ENCODE measurements around the gene C14orf132.
A peak's percentile ranks its signal among the peaks of the same experiment; 100 is the strongest.

C14orf132 gene

GRCh38 chr14:96096639-96097610 is 57.8 kb downstream of the C14orf132 start:
- H4K20me1 ChIP-seq (ENCODE audit: insufficient read depth), result no peaks in the 10 kb centered on the region
- no peak overlapping the region for H3K4me3 ChIP-seq (IDR thresholded peaks at IDR 0.05; ENCODE audit: insufficient read depth, low read depth, low read length)
- no peak overlapping the region for H3K4me2 ChIP-seq
- no peak overlapping the region for H3K9ac ChIP-seq
- no peaks in the 10 kb centered on the region for H3K4me1 ChIP-seq (ENCODE audit: low read depth, poor library complexity, severe bottlenecking)
- H3K79me2 ChIP-seq (ENCODE audit: insufficient read depth, low read depth), result no peaks in the 10 kb centered on the region
- H3K27me3 ChIP-seq (ENCODE audit: insufficient read depth, low read depth), result no peaks in the 10 kb centered on the region
- no peak overlapping the region for H3K27ac ChIP-seq
- H2AFZ ChIP-seq (ENCODE audit: low read depth), result no peak overlapping the region
- no peaks in the 10 kb centered on the region for H3K36me3 ChIP-seq (ENCODE audit: insufficient read depth)
- TF ChIP-seq CTCF (conservative IDR thresholded peaks at IDR 0.05; ENCODE audit: low read depth, low read length), result no peak

GRCh38 chr14:96097752-96098151 is 58.6 kb downstream of the C14orf132 start:
- no peaks in the 10 kb centered on the region for H3K79me2 ChIP-seq (ENCODE audit: insufficient read depth, low read depth)
- H4K20me1 ChIP-seq (ENCODE audit: insufficient read depth), result no peaks in the 10 kb centered on the region
- no peak overlapping the region for H3K4me3 ChIP-seq (IDR thresholded peaks at IDR 0.05; ENCODE audit: insufficient read depth, low read depth, low read length)
- no peaks in the 10 kb centered on the region for H3K36me3 ChIP-seq (ENCODE audit: insufficient read depth)
- no peaks in the 10 kb centered on the region for H3K4me1 ChIP-seq (ENCODE audit: low read depth, poor library complexity, severe bottlenecking)
- no peak overlapping the region for H3K4me2 ChIP-seq
- H3K27me3 ChIP-seq (ENCODE audit: insufficient read depth, low read depth), result no peaks in the 10 kb centered on the region
- H3K27ac ChIP-seq, result no peak overlapping the region
- no peak for TF ChIP-seq CTCF (conservative IDR thresholded peaks at IDR 0.05; ENCODE audit: low read depth, low read length)
- no peak overlapping the region for H2AFZ ChIP-seq (ENCODE audit: low read depth)
- no peak overlapping the region for H3K9ac ChIP-seq

- no peaks in the 10 kb centered on the region for H3K27me3 ChIP-seq (ENCODE audit: insufficient read depth, low read depth)
- no peak overlapping the region for H3K4me2 ChIP-seq
- no peaks in the 10 kb centered on the region for H4K20me1 ChIP-seq (ENCODE audit: insufficient read depth)
- no peaks in the 10 kb centered on the region for H3K36me3 ChIP-seq (ENCODE audit: insufficient read depth)
- H2AFZ ChIP-seq (ENCODE audit: low read depth), result no peak overlapping the region
- H3K4me1 ChIP-seq (ENCODE audit: low read depth, poor library complexity, severe bottlenecking), result no peaks in the 10 kb centered on the region
- H3K27ac ChIP-seq, result no peak overlapping the region
- peak; percentile 64; the same call in 1 of the 2 replicates for TF ChIP-seq CTCF (conservative IDR thresholded peaks at IDR 0.05; ENCODE audit: low read depth, low read length)
- H3K79me2 ChIP-seq (ENCODE audit: insufficient read depth, low read depth), result no peaks in the 10 kb centered on the region
- no peak overlapping the region for H3K4me3 ChIP-seq (IDR thresholded peaks at IDR 0.05; ENCODE audit: insufficient read depth, low read depth, low read length)
- H3K9ac ChIP-seq, result no peak overlapping the region
Measured at GRCh38 chr14:96098309-96098998, 59.3 kb downstream of the C14orf132 start.

GRCh38 chr14:96098999-96099335 is 59.8 kb downstream of the C14orf132 start:
- Histone ChIP-seq H2AFZ (ENCODE audit: low read depth) (no peak overlapping the region), H3K4me3 (IDR thresholded peaks at IDR 0.05; ENCODE audit: insufficient read depth, low read depth, low read length) (no peak overlapping the region), H3K27ac (no peak overlapping the region), H3K9ac (no peak overlapping the region), H3K27me3 (ENCODE audit: insufficient read depth, low read depth) (no peaks in the 10 kb centered on the region), H3K36me3 (ENCODE audit: insufficient read depth) (no peaks in the 10 kb centered on the region), H3K4me2 (no peak overlapping the region), H3K79me2 (ENCODE audit: insufficient read depth, low read depth) (no peaks in the 10 kb centered on the region), H3K4me1 (ENCODE audit: low read depth, poor library complexity, severe bottlenecking) (no peaks in the 10 kb centered on the region), H4K20me1 (ENCODE audit: insufficient read depth) (no peaks in the 10 kb centered on the region)
- 0 out of 2 replicates have a peak, but pooled peaks have one; percentile 23 for TF ChIP-seq CTCF (conservative IDR thresholded peaks at IDR 0.05; ENCODE audit: low read depth, low read length)

Data from KMS-11 (cell line).